ENCODE results near the gene ATRN. TPM values are rescaled to one million over a fixed set of nuclear protein-coding genes. Genes with fewer than 3 reads are reported as not detected.

Gene ATRN
- total and polyA plus RNA-seq, 2 donors (not counting 1 experiment from before 2014, with no cell fraction given) = 5.8 to 19.5 TPM

GRCh38 chr20:3652221-3652620 lies 181.4 kb downstream of the ATRN start:
- no peak overlapping the region for H3K27ac ChIP-seq (ENCODE audit: low read length in 2 of 2)
- Mint-ChIP-seq H3K4me3 (no peak overlapping the region), H3K27ac (no peak overlapping the region), H3K4me1 (peaks cover 4% of the 10 kb centered on the region), H3K27me3 (no peaks in the 10 kb centered on the region), H3K9me3 (ENCODE audit: insufficient read depth) (no peaks in the 10 kb centered on the region)
- H3K27me3 ChIP-seq (replicated peaks in 1 of 4; ENCODE audit: control extremely low read depth in 1 of 4, control insufficient read depth in 3 of 4, insufficient read depth in 4 of 4, low read length in 3 of 4) = no peaks in the 10 kb centered on the region
- no peaks in the 10 kb centered on the region for H3K4me1 ChIP-seq (ENCODE audit: control insufficient read depth in 2 of 2, insufficient read depth in 2 of 2, low read length in 2 of 2)
- POLR2A ChIA-PET = no interaction called here
- H3K9me3 ChIP-seq (ENCODE audit: control extremely low read depth in 1 of 3, control insufficient read depth in 2 of 3, insufficient read depth in 1 of 3, low read length in 2 of 3) = peaks cover 0 to 12% (median 0%) of the 10 kb centered on the region in 3 donors
- CTCF ChIA-PET = interaction anchor here (1.0 kb wide), 1 partner anchor 58 kb away, joined by 3 read pairs; no protein-coding TSS in a partner anchor
- ATAC-seq (ENCODE audit: low read depth) (no peak), DNase-seq (no peak)
- H3K79me2 ChIP-seq (ENCODE audit: control insufficient read depth, insufficient read depth, low read length) = no peaks in the 10 kb centered on the region
- H3K4me2 ChIP-seq (replicated peaks; ENCODE audit: low read depth, low read length, poor library complexity, severe bottlenecking) = no peak overlapping the region
- no peak for TF ChIP-seq EZH2 (IDR thresholded peaks at IDR 0.05; ENCODE audit: borderline replicate concordance, insufficient read depth, low read depth, low read length, poor library complexity, severe bottlenecking)
- H3K9ac ChIP-seq (ENCODE audit: low read length) = no peak overlapping the region
- H2AFZ ChIP-seq (ENCODE audit: insufficient read depth, low read depth, low read length, poor library complexity, severe bottlenecking) = no peak overlapping the region
- WGBS (ENCODE audit: insufficient coverage) = 86% methylated on average over 8 of the region's 9 CpGs
- H3K4me3 ChIP-seq (ENCODE audit: control extremely low read depth in 1 of 5, extremely low read depth in 1 of 5, insufficient read depth in 1 of 5, low read depth in 2 of 5, low read length in 4 of 5) = no peak overlapping the region
- intact Hi-C loops (cut with micrococcal nuclease) = no loop called here
- H4K20me1 ChIP-seq (ENCODE audit: control insufficient read depth, insufficient read depth, low read length, poor library complexity, severe bottlenecking) = no peaks in the 10 kb centered on the region
- H3K36me3 ChIP-seq (replicated peaks in 1 of 2; ENCODE audit: control extremely low read depth in 1 of 2, control insufficient read depth in 1 of 2, extremely low read depth in 1 of 2, insufficient read depth in 2 of 2, low read length in 1 of 2) = peaks cover 0 to 14% of the 10 kb centered on the region in 2 experiments

DNA sequence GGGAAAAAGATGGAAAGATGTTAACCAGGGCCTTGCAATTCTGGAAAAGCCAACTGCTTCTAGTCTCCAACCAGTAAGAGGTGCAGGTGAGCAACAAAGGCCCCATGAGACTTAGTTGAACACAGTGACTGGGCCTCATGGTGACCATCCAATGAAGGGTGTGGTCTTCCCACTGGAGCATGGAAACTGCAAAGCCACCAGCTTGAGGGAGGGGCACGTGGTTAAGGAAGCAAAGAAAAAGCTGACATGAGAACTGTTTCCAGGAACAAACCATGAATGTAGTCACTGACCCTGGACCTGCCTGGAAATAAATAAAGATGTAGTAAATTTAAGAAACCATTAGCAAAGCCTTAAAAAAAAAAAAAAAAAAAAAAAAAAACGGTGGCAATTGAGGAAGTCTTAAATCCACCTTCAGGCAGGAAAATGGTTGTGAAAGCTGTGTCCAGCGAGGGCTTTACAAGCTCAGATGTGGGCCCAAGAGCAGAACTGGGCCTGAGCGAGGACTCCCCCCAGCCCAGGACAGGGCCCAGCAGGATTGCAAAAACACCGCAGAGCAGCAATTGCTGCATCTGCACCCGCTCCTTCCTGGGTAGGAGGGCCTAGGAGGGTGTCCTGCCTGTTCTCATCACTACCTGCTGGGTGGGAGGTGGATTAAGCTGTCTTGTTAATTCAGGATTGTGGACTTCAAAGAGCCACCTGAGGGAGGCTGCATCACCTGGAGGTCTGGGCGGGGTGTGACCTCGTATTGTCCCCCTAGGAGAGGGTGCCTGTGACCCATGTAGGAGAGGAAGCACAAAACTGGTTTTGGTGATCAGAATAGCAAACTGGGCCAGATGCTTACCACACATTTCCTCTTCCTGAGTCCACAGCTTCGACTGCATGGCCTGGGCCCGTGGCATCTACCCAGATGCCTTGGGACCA lies 182.1 kb downstream of the ATRN start:
- 93% methylated on average over 4 of the region's 10 CpGs for WGBS (ENCODE audit: insufficient coverage)
- Mint-ChIP-seq H3K9me3 (ENCODE audit: insufficient read depth) (no peaks in the 10 kb centered on the region), H3K27me3 (no peaks in the 10 kb centered on the region), H3K4me3 (no peak overlapping the region), H3K27ac (no peak overlapping the region), H3K4me1 (peaks cover 4% of the 10 kb centered on the region)
- ChIA-PET CTCF (interaction anchor here (1.0 kb wide), 1 partner anchor 58 kb away, joined by 3 read pairs; no protein-coding TSS in a partner anchor), POLR2A (interaction anchor here (0.6 kb wide), 1 partner anchor 8 kb away, joined by 3 read pairs; no protein-coding TSS in a partner anchor)
- Histone ChIP-seq H3K36me3 (replicated peaks in 1 of 2; ENCODE audit: control extremely low read depth in 1 of 2, control insufficient read depth in 1 of 2, extremely low read depth in 1 of 2, insufficient read depth in 2 of 2, low read length in 1 of 2) (peaks cover 0 to 9% of the 10 kb centered on the region in 2 experiments), H3K4me3 (ENCODE audit: control extremely low read depth in 1 of 5, extremely low read depth in 1 of 5, insufficient read depth in 1 of 5, low read depth in 2 of 5, low read length in 4 of 5) (no peak overlapping the region), H3K79me2 (ENCODE audit: control insufficient read depth, insufficient read depth, low read length) (no peaks in the 10 kb centered on the region), H3K4me2 (replicated peaks; ENCODE audit: low read depth, low read length, poor library complexity, severe bottlenecking) (no peak overlapping the region), H4K20me1 (ENCODE audit: control insufficient read depth, insufficient read depth, low read length, poor library complexity, severe bottlenecking) (no peaks in the 10 kb centered on the region), H3K27ac (ENCODE audit: low read length in 2 of 2) (no peak overlapping the region), H3K27me3 (replicated peaks in 1 of 4; ENCODE audit: control extremely low read depth in 1 of 4, control insufficient read depth in 3 of 4, insufficient read depth in 4 of 4, low read length in 3 of 4) (no peaks in the 10 kb centered on the region), H3K9me3 (ENCODE audit: control extremely low read depth in 1 of 3, control insufficient read depth in 2 of 3, insufficient read depth in 1 of 3, low read length in 2 of 3) (peaks cover 0 to 12% (median 0%) of the 10 kb centered on the region in 3 donors), H3K9ac (ENCODE audit: low read length) (no peak overlapping the region), H2AFZ (ENCODE audit: insufficient read depth, low read depth, low read length, poor library complexity, severe bottlenecking) (no peak overlapping the region), H3K4me1 (ENCODE audit: control insufficient read depth in 2 of 2, insufficient read depth in 2 of 2, low read length in 2 of 2) (no peaks in the 10 kb centered on the region)
- DNase-seq (no peak), ATAC-seq (ENCODE audit: low read depth) (no peak)
- intact Hi-C loops (cut with micrococcal nuclease) = no loop called here
- TF ChIP-seq, protein P1, sequence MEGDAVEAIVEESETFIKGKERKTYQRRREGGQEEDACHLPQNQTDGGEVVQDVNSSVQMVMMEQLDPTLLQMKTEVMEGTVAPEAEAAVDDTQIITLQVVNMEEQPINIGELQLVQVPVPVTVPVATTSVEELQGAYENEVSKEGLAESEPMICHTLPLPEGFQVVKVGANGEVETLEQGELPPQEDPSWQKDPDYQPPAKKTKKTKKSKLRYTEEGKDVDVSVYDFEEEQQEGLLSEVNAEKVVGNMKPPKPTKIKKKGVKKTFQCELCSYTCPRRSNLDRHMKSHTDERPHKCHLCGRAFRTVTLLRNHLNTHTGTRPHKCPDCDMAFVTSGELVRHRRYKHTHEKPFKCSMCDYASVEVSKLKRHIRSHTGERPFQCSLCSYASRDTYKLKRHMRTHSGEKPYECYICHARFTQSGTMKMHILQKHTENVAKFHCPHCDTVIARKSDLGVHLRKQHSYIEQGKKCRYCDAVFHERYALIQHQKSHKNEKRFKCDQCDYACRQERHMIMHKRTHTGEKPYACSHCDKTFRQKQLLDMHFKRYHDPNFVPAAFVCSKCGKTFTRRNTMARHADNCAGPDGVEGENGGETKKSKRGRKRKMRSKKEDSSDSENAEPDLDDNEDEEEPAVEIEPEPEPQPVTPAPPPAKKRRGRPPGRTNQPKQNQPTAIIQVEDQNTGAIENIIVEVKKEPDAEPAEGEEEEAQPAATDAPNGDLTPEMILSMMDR (IDR thresholded peaks at IDR 0.05) = no peak
- TF ChIP-seq EZH2 (IDR thresholded peaks at IDR 0.05; ENCODE audit: borderline replicate concordance, insufficient read depth, low read depth, low read length, poor library complexity, severe bottlenecking) = no peak

All from B cell (primary cell).